Loucy (cell line): Measurements from ENCODE around the gene MAPK8.

Experiments used
- H2AFZ ChIP-seq: fragments of 200-600 bp; sonication (generic); 2 replicates; pipeline ENCODE4 v1.6.0; 2016; ENCODE audit warnings: antibody characterized with exemption, mild to moderate bottlenecking, low read length, moderate library complexity
- H3F3A ChIP-seq: fragments of 200-600 bp; 2 replicates; pipeline ENCODE4 v1.6.0; 2016; ENCODE audit warnings: antibody characterized with exemption, low read depth, mild to moderate bottlenecking
- H3K27me3 ChIP-seq: fragments of 200-600 bp; sonication (generic); 2 replicates; pipeline ENCODE4 v1.6.1; 2014; ENCODE audit warnings: low read length, mild to moderate bottlenecking; ENCODE audit not compliant: insufficient read depth, poor library complexity, severe bottlenecking
- H3K36me3 ChIP-seq: fragments of 200-600 bp; sonication (generic); 2 replicates; pipeline ENCODE4 v1.6.1; 2016; ENCODE audit warnings: low read length; ENCODE audit not compliant: insufficient read depth
- H3K4me1 ChIP-seq: fragments of 200-600 bp; sonication (generic); 2 replicates; pipeline ENCODE4 v1.5.1; 2014; ENCODE audit warnings: low read length, mild to moderate bottlenecking; ENCODE audit not compliant: insufficient read depth, poor library complexity, severe bottlenecking
- H3K4me2 ChIP-seq: fragments of 200-600 bp; sonication (generic); 2 replicates; pipeline ENCODE4 v1.6.0; 2014; ENCODE audit warnings: antibody characterized with exemption, low read length, low read depth, mild to moderate bottlenecking; ENCODE audit not compliant: poor library complexity, severe bottlenecking
- H3K4me3 ChIP-seq: fragments of 200-600 bp; sonication (generic); 2 replicates; pipeline ENCODE4 v1.5.1; 2014; ENCODE audit warnings: low read length, mild to moderate bottlenecking, mixed read lengths; ENCODE audit not compliant: poor library complexity, severe bottlenecking
- H3K79me2 ChIP-seq: fragments of 200-600 bp; sonication (generic); 2 replicates; pipeline ENCODE4 v1.6.1; 2014; ENCODE audit warnings: low read length; ENCODE audit not compliant: insufficient read depth
- H3K9ac ChIP-seq: fragments of 200-600 bp; sonication (generic); 2 replicates; pipeline ENCODE4 v1.6.0; 2014; ENCODE audit warnings: mild to moderate bottlenecking, low read depth, low read length, moderate library complexity; ENCODE audit not compliant: poor library complexity, severe bottlenecking
- H3K9me2 ChIP-seq: fragments of 200-600 bp; sonication (generic); replicated peaks from 2 replicates; pipeline ENCODE4 v1.6.1; 2016; ENCODE audit warnings: low read depth, low read length, mixed read lengths
- H3K9me3 ChIP-seq: fragments of 200-600 bp; sonication (generic); 2 replicates; pipeline ENCODE4 v1.6.1; 2014; ENCODE audit warnings: mild to moderate bottlenecking, antibody characterized with exemption, low read length, low read depth; ENCODE audit not compliant: insufficient read depth
- H4K20me1 ChIP-seq: fragments of 200-600 bp; sonication (generic); 2 replicates; pipeline ENCODE4 v1.6.0; 2014; ENCODE audit warnings: antibody characterized with exemption, low read length, mild to moderate bottlenecking; ENCODE audit not compliant: insufficient read depth, poor library complexity, severe bottlenecking
- CTCF ChIP-seq: fragments of 200-600 bp; sonication (generic); conservative IDR thresholded peaks from 2 replicates; pipeline ENCODE4 v1.5.1; 2014; ENCODE audit warnings: mild to moderate bottlenecking, antibody characterized with exemption, low read length
- EZH2phosphoT487 ChIP-seq: fragments of 200-600 bp; IDR thresholded peaks from 2 replicates; pipeline ENCODE4 v1.6.1; 2018; ENCODE audit warnings: antibody characterized with exemption, mild to moderate bottlenecking, moderate library complexity, borderline replicate concordance

MAPK8 gene

GRCh38 chr10:48287417-48288391 lies 18.8 kb upstream of the MAPK8 start:
- TF ChIP-seq EZH2phosphoT487: no peak
- TF ChIP-seq CTCF: no peak
- Histone ChIP-seq H2AFZ (no peak overlapping the region), H3K4me2 (no peak overlapping the region)

GRCh38 chr10:48288661-48289060 lies 17.8 kb upstream of the MAPK8 start:
- TF ChIP-seq CTCF: no peak
- TF ChIP-seq EZH2phosphoT487: no peak
- Histone ChIP-seq H3K4me2 (no peak overlapping the region), H3K9ac (no peak overlapping the region), H3K4me3 (no peak overlapping the region), H2AFZ (no peak overlapping the region), H3K27me3 (no peaks in the 10 kb centered on the region), H4K20me1 (no peaks in the 10 kb centered on the region), H3K9me2 (no peaks in the 10 kb centered on the region), H3K79me2 (no peaks in the 10 kb centered on the region), H3K9me3 (no peaks in the 10 kb centered on the region), H3F3A (no peaks in the 10 kb centered on the region), H3K4me1 (no peaks in the 10 kb centered on the region), H3K36me3 (no peaks in the 10 kb centered on the region)

More at GRCh38 chr10:48287417-48288391, 18.8 kb upstream of the MAPK8 start:
- H3F3A ChIP-seq: no peaks in the 10 kb centered on the region
- no peaks in the 10 kb centered on the region for H3K79me2 ChIP-seq
- H3K4me3 ChIP-seq: no peak overlapping the region
- H4K20me1 ChIP-seq: no peaks in the 10 kb centered on the region
- H3K9me3 ChIP-seq: no peaks in the 10 kb centered on the region
- H3K9ac ChIP-seq: no peak overlapping the region
- H3K9me2 ChIP-seq: no peaks in the 10 kb centered on the region
- no peaks in the 10 kb centered on the region for H3K27me3 ChIP-seq
- H3K4me1 ChIP-seq: no peaks in the 10 kb centered on the region
- H3K36me3 ChIP-seq: no peaks in the 10 kb centered on the region

GRCh38 chr10:48289501-48290238 lies 16.8 kb upstream of the MAPK8 start:
- Histone ChIP-seq H3K9me2 (no peaks in the 10 kb centered on the region), H3F3A (no peaks in the 10 kb centered on the region), H3K4me1 (no peaks in the 10 kb centered on the region), H3K36me3 (no peaks in the 10 kb centered on the region), H3K9me3 (no peaks in the 10 kb centered on the region), H3K27me3 (no peaks in the 10 kb centered on the region), H2AFZ (peak overlapping the region; percentile 57; the same call in 1 of the 2 replicates), H4K20me1 (no peaks in the 10 kb centered on the region), H3K79me2 (no peaks in the 10 kb centered on the region), H3K4me2 (no peak overlapping the region), H3K4me3 (no peak overlapping the region), H3K9ac (no peak overlapping the region)
- TF ChIP-seq EZH2phosphoT487 (no peak), CTCF (peak; percentile 83)
